IMR-90 (cell line): ENCODE results near the gene TAS1R1. TPM values are rescaled to one million over a fixed set of nuclear protein-coding genes. Genes with fewer than 3 reads are reported as not detected.

Experiments
- ATAC-seq: fragments of 200-7000 bp; cut with Tn5 transposase; 2 replicates; pipeline ENCODE4 v1.9.1; 2020; ENCODE audit warnings: low read depth, mild to moderate bottlenecking, moderate library complexity
- BruUV-seq: library from RNA; stranded (reverse); fragments of 400-500 nt; replicated peaks from 2 replicates; lab custom pipeline; 2021; lab: Mats Ljungman, UMichigan
- CTCF ChIA-PET: fragments of 300-600 bp; formaldehyde crosslinking; extraction: SDS; loops from one replicate; lab custom pipeline; 2021; ENCODE audit warnings: antibody characterized with exemption; lab: Yijun Ruan, JAX
- POLR2A ChIA-PET: fragments of 300-600 bp; sonication (Branson Sonifier 250); formaldehyde crosslinking; loops from one replicate; lab custom pipeline; 2022; ENCODE audit warnings: antibody characterized with exemption; ENCODE audit not compliant: unreplicated experiment; lab: Charles Lee
- DNase-seq: peaks from one replicate; pipeline ENCODE4 v3.0.0; 2013
- H2AFZ ChIP-seq: replicated peaks from 2 replicates; pipeline ENCODE3; 2013; ENCODE audit warnings: low read length, mild to moderate bottlenecking; ENCODE audit not compliant: poor library complexity
- H2AK5ac ChIP-seq: 2 replicates; pipeline ENCODE4 v1.6.1; 2013; ENCODE audit warnings: low read depth, low read length, inconsistent platforms
- H2AK9ac ChIP-seq: replicated peaks from 2 replicates; pipeline ENCODE3; 2013; ENCODE audit warnings: mild to moderate bottlenecking, low read depth, low read length, moderate library complexity; ENCODE audit not compliant: poor library complexity
- H2BK120ac ChIP-seq: 2 replicates; pipeline ENCODE4 v1.6.1; 2013; ENCODE audit warnings: low read depth, low read length, inconsistent platforms
- H2BK15ac ChIP-seq: 3 replicates; pipeline ENCODE4 v1.6.1; 2013; ENCODE audit warnings: low read depth, low read length, inconsistent platforms
- H2BK20ac ChIP-seq: 2 replicates; pipeline ENCODE4 v1.6.1; 2013; ENCODE audit warnings: low read depth, mild to moderate bottlenecking, inconsistent platforms, low read length, moderate library complexity
- H2BK5ac ChIP-seq: 2 replicates; pipeline ENCODE4 v1.6.1; 2013; ENCODE audit warnings: mild to moderate bottlenecking, low read depth, low read length, inconsistent platforms; ENCODE audit not compliant: poor library complexity, severe bottlenecking
- H3K14ac ChIP-seq: replicated peaks from 2 replicates; pipeline ENCODE4 v1.6.1; 2013; ENCODE audit warnings: low read depth, low read length, inconsistent platforms
- H3K18ac ChIP-seq: 2 replicates; pipeline ENCODE4 v1.6.1; 2013; ENCODE audit warnings: low read depth, low read length, control low read depth
- H3K23ac ChIP-seq: 2 replicates; pipeline ENCODE4 v1.6.1; 2013; ENCODE audit warnings: low read depth, low read length, inconsistent platforms
- H3K27ac ChIP-seq: 2 replicates; pipeline ENCODE4 v1.5.1; 2013; ENCODE audit warnings: mild to moderate bottlenecking, control low read depth, low read length; ENCODE audit not compliant: insufficient read depth
- H3K27me3 ChIP-seq: 2 replicates; pipeline ENCODE4 v1.6.1; 2013; ENCODE audit warnings: low read length; ENCODE audit not compliant: control insufficient read depth, insufficient read depth
- H3K36me3 ChIP-seq: 2 replicates; pipeline ENCODE4 v1.6.1; 2013; ENCODE audit warnings: low read length, mixed read lengths; ENCODE audit not compliant: control insufficient read depth, insufficient read depth
- H3K4ac ChIP-seq: 2 replicates; pipeline ENCODE4 v1.6.1; 2013; ENCODE audit warnings: low read depth, low read length, inconsistent platforms
- H3K4me1 ChIP-seq: 2 replicates; pipeline ENCODE4 v1.6.1; 2013; ENCODE audit warnings: low read length, mixed read lengths; ENCODE audit not compliant: control insufficient read depth, insufficient read depth
- H3K4me2 ChIP-seq: 2 replicates; pipeline ENCODE4 v1.6.1; 2013; ENCODE audit warnings: low read depth, mild to moderate bottlenecking, control low read depth, low read length, moderate library complexity
- H3K4me3 ChIP-seq: 2 replicates; pipeline ENCODE4 v1.5.1; 2013; ENCODE audit warnings: low read depth, mild to moderate bottlenecking, control low read depth, low read length, moderate library complexity; ENCODE audit not compliant: insufficient read depth
- H3K56ac ChIP-seq: 2 replicates; pipeline ENCODE4 v1.6.1; 2013; ENCODE audit warnings: low read length, inconsistent platforms; ENCODE audit not compliant: insufficient read depth; ENCODE audit errors: extremely low read depth
- H3K79me1 ChIP-seq, 2 experiments: 2 replicates each; pipeline ENCODE4 v1.6.1; 2013; ENCODE audit warnings: low read length in 2 of 2, inconsistent platforms in 1 of 2, low read depth in 1 of 2
- H3K9ac ChIP-seq: 2 replicates; pipeline ENCODE4 v1.6.1; 2013; ENCODE audit warnings: low read depth, low read length, control low read depth
- H3K9me1 ChIP-seq: 2 replicates; pipeline ENCODE4 v1.6.1; 2013; ENCODE audit warnings: low read length, inconsistent platforms; ENCODE audit not compliant: insufficient read depth
- H3K9me3 ChIP-seq: 2 replicates; pipeline ENCODE4 v1.6.1; 2013; ENCODE audit warnings: low read length; ENCODE audit not compliant: control insufficient read depth, insufficient read depth
- H4K20me1 ChIP-seq: 2 replicates; pipeline ENCODE4 v1.6.1; 2013; ENCODE audit warnings: low read length, inconsistent platforms; ENCODE audit not compliant: insufficient read depth
- H4K5ac ChIP-seq: 2 replicates; pipeline ENCODE4 v1.6.1; 2013; ENCODE audit warnings: mild to moderate bottlenecking, low read depth, low read length, control low read depth
- H4K8ac ChIP-seq, 2 experiments: 2 replicates each; pipeline ENCODE4 v1.6.1; 2013; ENCODE audit warnings: low read depth in 2 of 2, low read length in 2 of 2, control low read depth in 1 of 2, inconsistent platforms in 1 of 2
- H4K91ac ChIP-seq: 2 replicates; pipeline ENCODE4 v1.6.1; 2013; ENCODE audit warnings: low read depth, low read length, inconsistent platforms; ENCODE audit not compliant: insufficient read depth
- BHLHE40 ChIP-seq: fragments of 150-350 bp; IDR thresholded peaks from 2 replicates; pipeline ENCODE4 v1.6.1; 2016; ENCODE audit warnings: mild to moderate bottlenecking, low read depth, low read length
- CEBPB ChIP-seq: IDR thresholded peaks from 2 replicates; pipeline ENCODE4 v1.6.1; 2012; ENCODE audit warnings: low read depth, low read length, improper control_type of control experiment
- CHD1 ChIP-seq: IDR thresholded peaks from 2 replicates; pipeline ENCODE4 v1.6.1; 2012; ENCODE audit warnings: low read depth, low read length, improper control_type of control experiment
- FOS ChIP-seq: fragments of 150-350 bp; IDR thresholded peaks from 2 replicates; pipeline ENCODE4 v1.6.1; 2016; ENCODE audit warnings: low read depth, low read length
- MAFK ChIP-seq: IDR thresholded peaks from 2 replicates; pipeline ENCODE4 v1.6.1; 2012; ENCODE audit warnings: low read depth, low read length, improper control_type of control experiment
- MAZ ChIP-seq: IDR thresholded peaks from 2 replicates; pipeline ENCODE4 v1.6.1; 2012; ENCODE audit warnings: low read depth, mild to moderate bottlenecking, low read length, improper control_type of control experiment, moderate library complexity, borderline replicate concordance
- MXI1 ChIP-seq: IDR thresholded peaks from 2 replicates; pipeline ENCODE4 v1.6.1; 2012; ENCODE audit warnings: low read depth, mild to moderate bottlenecking, low read length, moderate library complexity, borderline replicate concordance
- NFE2L2 ChIP-seq: fragments of 150-350 bp; IDR thresholded peaks from 2 replicates; pipeline ENCODE4 v1.6.1; 2016; ENCODE audit warnings: low read depth, mild to moderate bottlenecking, low read length
- POLR2A ChIP-seq: IDR thresholded peaks from 2 replicates; pipeline ENCODE4 v1.6.1; 2012; ENCODE audit warnings: mild to moderate bottlenecking, low read depth, low read length
- RAD21 ChIP-seq: IDR thresholded peaks from 2 replicates; pipeline ENCODE4 v1.6.1; 2012; ENCODE audit warnings: low read length, improper control_type of control experiment
- RFX5 ChIP-seq: IDR thresholded peaks from 2 replicates; pipeline ENCODE4 v1.8.0; 2012; ENCODE audit warnings: low read depth, mild to moderate bottlenecking, low read length, moderate library complexity
- SMC3 ChIP-seq: fragments of 150-350 bp; IDR thresholded peaks from 2 replicates; pipeline ENCODE4 v1.6.1; 2016; ENCODE audit warnings: low read depth, mild to moderate bottlenecking, antibody characterized with exemption, low read length, moderate library complexity
- USF2 ChIP-seq: fragments of 150-350 bp; IDR thresholded peaks from 2 replicates; pipeline ENCODE4 v1.6.1; 2017; ENCODE audit warnings: mild to moderate bottlenecking, antibody characterized with exemption, low read length, low read depth
- WGBS, 2 experiments: methylation state at CpG; one replicate each; pipeline versions ENCODE4 v1.1.5 to v1.1.7; 2013; ENCODE audit warnings: missing lambda C conversion rate in 2 of 2; ENCODE audit not compliant: insufficient read length in 1 of 2; ENCODE audit errors: extremely low coverage in 2 of 2; 5-methylcytosine and 5-hydroxymethylcytosine counted together
- dilution Hi-C: fragments of 300-500 bp; cut with HindIII; formaldehyde crosslinking; loops from one replicate; pipeline ENCODE4 v1.14.3; 2018; ENCODE audit warnings: low sequenced_read_pairs; ENCODE audit not compliant: unreplicated experiment
- in situ Hi-C: fragments of 300-500 bp; cut with MboI; formaldehyde crosslinking; loops from 3 replicates; pipeline ENCODE4 v1.14.3; 2019; ENCODE audit warnings: low sequenced_read_pairs, inconsistent platforms, mixed read lengths
- intact Hi-C: fragments of 100-400 bp; cut with micrococcal nuclease; formaldehyde crosslinking; loops from 2 replicates; pipeline ENCODE4 v1.10.0; 2022
- polyA plus RNA-seq, 3 experiments: library from polyadenylated mRNA; depleted of rRNA; stranded (reverse); fragments of >200 nt; gene quantifications; 2 replicates each; pipeline ENCODE4 v1.2.3, GENCODE V29; 2012; ENCODE audit warnings: low replicate concordance in 1 of 3
- total RNA-seq: library from RNA; depleted of rRNA; stranded (reverse); fragments of >200 nt; gene quantifications from 2 replicates; pipeline ENCODE4 v1.2.3, GENCODE V29; 2012
- TF ChIP-seq, protein P1 (sequence below): conservative IDR thresholded peaks from 2 replicates; pipeline ENCODE4 v1.5.1; 2012; ENCODE audit warnings: mild to moderate bottlenecking, low read depth, low read length, improper control_type of control experiment

TAS1R1 gene
- total and polyA plus RNA-seq, 2 of the 4 experiments (the other 2 are of a cell fraction): 0.05 TPM; not detected in 1

GRCh38 chr1:6613361-6614018 is 58.4 kb downstream of the TAS1R1 start, which contains the start of gene PHF13:
Gene PHF13, plus strand, starts transcription at chr1:6613731. Its CDS starts 336 bp downstream, at chr1:6614067.
- H2BK20ac ChIP-seq: no peak within 1 kb of the TSS
- H3K18ac ChIP-seq: peak within 1 kb of the TSS; percentile 84
- peak within 1 kb of the TSS; percentile 93 for H3K27ac ChIP-seq
- peaks cover 5% of the 10 kb centered on the region for H3K4me1 ChIP-seq
- no peaks in the 10 kb centered on the region for H3K27me3 ChIP-seq
- peaks cover 26% of the 10 kb centered on the region for H4K20me1 ChIP-seq
- peak within 1 kb of the TSS; percentile 86 for H3K9ac ChIP-seq
- H3K79me1 ChIP-seq: peaks cover 20 to 44% of the 10 kb centered on the region in 2 experiments
- peak within 1 kb of the TSS; percentile 53; the same call in 1 of the 2 replicates for H2BK120ac ChIP-seq
- peaks cover 6% of the 10 kb centered on the region for H3K36me3 ChIP-seq
- peak within 1 kb of the TSS; percentile 63 for H2AK5ac ChIP-seq
- H2BK5ac ChIP-seq: peak within 1 kb of the TSS; percentile 93
- peak within 1 kb of the TSS; percentile 3 to 61; a peak in 3 of 4 replicates for H4K8ac ChIP-seq
- H2AK9ac ChIP-seq: peak within 1 kb of the TSS; percentile 99
- H3K56ac ChIP-seq: peak within 1 kb of the TSS; percentile 84
- H3K4me3 ChIP-seq: peak within 1 kb of the TSS; percentile 97
- no peaks in the 10 kb centered on the region; the same call in 1 of the 2 replicates for H3K9me1 ChIP-seq
- intact Hi-C loops (loop anchor here (1.0 kb wide), 1 partner anchor 9 kb away; no protein-coding TSS in a partner anchor), in situ Hi-C loops (no loop called here), dilution Hi-C loops (no loop called here)
- H3K14ac ChIP-seq: peak within 1 kb of the TSS; percentile 94
- peak within 1 kb of the TSS; percentile 90 for H3K4me2 ChIP-seq
- 0% methylated on average over 22 of the region's 84 CpGs; no CpG with 5 or more reads in 1 of the 2 experiments for WGBS, 2 experiments
- H3K4ac ChIP-seq: peak within 1 kb of the TSS; percentile 79
- POLR2A ChIA-PET: no interaction called here
- H3K9me3 ChIP-seq: no peaks in the 10 kb centered on the region
- BruUV-seq: no TSS peak
- H4K91ac ChIP-seq: peak within 1 kb of the TSS; percentile 50
- H3K23ac ChIP-seq: peak within 1 kb of the TSS; percentile 90
- ATAC-seq (peak; percentile 91), DNase-seq (peak; percentile 99)
- peak within 1 kb of the TSS; percentile 44; the same call in 1 of the 2 replicates for H4K5ac ChIP-seq
- CTCF ChIA-PET: no interaction called here
- peak within 1 kb of the TSS; percentile 95 for H2AFZ ChIP-seq
- H2BK15ac ChIP-seq: peak within 1 kb of the TSS; percentile 4; the same call in 1 of the 3 replicates
- TF ChIP-seq USF2 (no peak; the same call in 1 of the 2 replicates), MAFK (no peak), RFX5 (no peak), MXI1 (peak; percentile 54; the same call in 1 of the 2 replicates), BHLHE40 (no peak), NFE2L2 (no peak), MAZ (peak; percentile 78; the same call in 1 of the 2 replicates), CEBPB (no peak), RAD21 (no peak), POLR2A (0 out of 2 replicates have a peak, but pooled peaks have one; percentile 43), FOS (no peak), SMC3 (no peak), CHD1 (no peak)
- TF ChIP-seq, protein P1, sequence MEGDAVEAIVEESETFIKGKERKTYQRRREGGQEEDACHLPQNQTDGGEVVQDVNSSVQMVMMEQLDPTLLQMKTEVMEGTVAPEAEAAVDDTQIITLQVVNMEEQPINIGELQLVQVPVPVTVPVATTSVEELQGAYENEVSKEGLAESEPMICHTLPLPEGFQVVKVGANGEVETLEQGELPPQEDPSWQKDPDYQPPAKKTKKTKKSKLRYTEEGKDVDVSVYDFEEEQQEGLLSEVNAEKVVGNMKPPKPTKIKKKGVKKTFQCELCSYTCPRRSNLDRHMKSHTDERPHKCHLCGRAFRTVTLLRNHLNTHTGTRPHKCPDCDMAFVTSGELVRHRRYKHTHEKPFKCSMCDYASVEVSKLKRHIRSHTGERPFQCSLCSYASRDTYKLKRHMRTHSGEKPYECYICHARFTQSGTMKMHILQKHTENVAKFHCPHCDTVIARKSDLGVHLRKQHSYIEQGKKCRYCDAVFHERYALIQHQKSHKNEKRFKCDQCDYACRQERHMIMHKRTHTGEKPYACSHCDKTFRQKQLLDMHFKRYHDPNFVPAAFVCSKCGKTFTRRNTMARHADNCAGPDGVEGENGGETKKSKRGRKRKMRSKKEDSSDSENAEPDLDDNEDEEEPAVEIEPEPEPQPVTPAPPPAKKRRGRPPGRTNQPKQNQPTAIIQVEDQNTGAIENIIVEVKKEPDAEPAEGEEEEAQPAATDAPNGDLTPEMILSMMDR: no peak
